Mammary epithelial cell (primary cell): ENCODE data around the gene UBA5.

Source experiments
- EZH2 ChIP-seq: IDR thresholded peaks from 2 replicates; pipeline ENCODE4 v1.6.1; 2012; ENCODE audit warnings: low read length, inconsistent platforms, borderline replicate concordance
- TF ChIP-seq, protein P1 (sequence below), 2 donors: IDR thresholded peaks in 1 of 2; conservative IDR thresholded peaks in 1 of 2; 2 replicates each; pipeline ENCODE4 v1.5.1; 2011 to 2012; ENCODE audit warnings: inconsistent platforms in 2 of 2, low read length in 2 of 2, mild to moderate bottlenecking in 2 of 2, control low read depth in 1 of 2, low read depth in 1 of 2; ENCODE audit not compliant: insufficient read depth in 1 of 2; ENCODE audit errors: extremely low read depth in 1 of 2

DNA sequence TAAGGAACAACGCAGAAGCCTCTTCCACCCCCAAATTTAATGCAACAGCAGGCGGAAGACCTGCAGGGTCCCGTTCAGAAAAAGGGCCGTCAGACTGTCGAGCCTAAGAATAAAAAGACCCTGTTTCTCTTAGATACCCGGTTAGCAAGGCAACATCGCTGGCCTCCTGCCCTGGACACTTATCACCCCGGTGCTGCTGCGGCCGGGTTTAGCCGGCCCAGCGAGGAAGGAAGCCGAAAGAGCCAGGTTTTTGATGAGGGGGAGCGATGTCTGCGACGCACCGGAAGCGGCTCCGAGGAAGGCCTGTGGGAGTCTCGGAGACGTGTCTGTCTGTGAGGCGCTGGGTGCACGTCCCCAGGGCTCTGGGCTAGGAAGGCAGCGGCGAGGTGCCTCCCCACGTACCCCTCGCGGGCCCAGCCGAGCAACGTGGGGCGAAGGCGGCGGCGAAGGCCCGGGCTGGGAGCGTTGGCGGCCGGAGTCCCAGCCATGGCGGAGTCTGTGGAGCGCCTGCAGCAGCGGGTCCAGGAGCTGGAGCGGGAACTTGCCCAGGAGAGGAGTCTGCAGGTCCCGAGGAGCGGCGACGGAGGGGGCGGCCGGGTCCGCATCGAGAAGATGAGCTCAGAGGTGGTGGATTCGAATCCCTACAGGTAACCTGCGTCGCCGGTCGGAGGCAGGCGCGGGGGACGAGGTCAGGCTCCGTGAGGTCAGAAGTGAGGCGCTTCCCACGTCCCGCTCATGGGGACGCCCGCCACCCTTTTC is at the start of gene UBA5:
- TF ChIP-seq, protein P1, sequence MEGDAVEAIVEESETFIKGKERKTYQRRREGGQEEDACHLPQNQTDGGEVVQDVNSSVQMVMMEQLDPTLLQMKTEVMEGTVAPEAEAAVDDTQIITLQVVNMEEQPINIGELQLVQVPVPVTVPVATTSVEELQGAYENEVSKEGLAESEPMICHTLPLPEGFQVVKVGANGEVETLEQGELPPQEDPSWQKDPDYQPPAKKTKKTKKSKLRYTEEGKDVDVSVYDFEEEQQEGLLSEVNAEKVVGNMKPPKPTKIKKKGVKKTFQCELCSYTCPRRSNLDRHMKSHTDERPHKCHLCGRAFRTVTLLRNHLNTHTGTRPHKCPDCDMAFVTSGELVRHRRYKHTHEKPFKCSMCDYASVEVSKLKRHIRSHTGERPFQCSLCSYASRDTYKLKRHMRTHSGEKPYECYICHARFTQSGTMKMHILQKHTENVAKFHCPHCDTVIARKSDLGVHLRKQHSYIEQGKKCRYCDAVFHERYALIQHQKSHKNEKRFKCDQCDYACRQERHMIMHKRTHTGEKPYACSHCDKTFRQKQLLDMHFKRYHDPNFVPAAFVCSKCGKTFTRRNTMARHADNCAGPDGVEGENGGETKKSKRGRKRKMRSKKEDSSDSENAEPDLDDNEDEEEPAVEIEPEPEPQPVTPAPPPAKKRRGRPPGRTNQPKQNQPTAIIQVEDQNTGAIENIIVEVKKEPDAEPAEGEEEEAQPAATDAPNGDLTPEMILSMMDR (conservative IDR thresholded peaks at IDR 0.05 in 1 of 2, IDR thresholded peaks at IDR 0.05 in 1 of 2; ENCODE audit: extremely low read depth in 1 of 2, insufficient read depth in 1 of 2, low read depth in 1 of 2, low read length in 2 of 2): no peak
- TF ChIP-seq EZH2: no peak
